GM21737 (cell line): ENCODE data around the gene RASA3.

Experiments used
- ATAC-seq: cut with Tn5 transposase; IDR thresholded peaks from one replicate; pipeline ENCODE4 v1.9.1; 2021; ENCODE audit warnings: mild to moderate bottlenecking, moderate library complexity; ENCODE audit not compliant: unreplicated experiment

Gene RASA3

GRCh38 chr13:113945857-113946408 is 186.5 kb downstream of the RASA3 start:
- no peak for ATAC-seq

GRCh38 chr13:113943821-113944565 is 188.4 kb downstream of the RASA3 start:
- ATAC-seq: no peak

- ATAC-seq: no peak
Measured at GRCh38 chr13:113942591-113943103, 189.8 kb downstream of the RASA3 start.

- no peak for ATAC-seq
Measured at GRCh38 chr13:113941571-113942191, 190.7 kb downstream of the RASA3 start.

GRCh38 chr13:113939944-113940297 is 192.5 kb downstream of the RASA3 start:
- no peak for ATAC-seq

GRCh38 chr13:113939129-113939943 is 193.1 kb downstream of the RASA3 start:
- ATAC-seq: no peak

GRCh38 chr13:113938716-113939115 is 193.7 kb downstream of the RASA3 start:
- no peak for ATAC-seq

- no peak for ATAC-seq
Measured at GRCh38 chr13:113938246-113938645, 194.2 kb downstream of the RASA3 start.

GRCh38 chr13:113937527-113938180 is 194.8 kb downstream of the RASA3 start:
- ATAC-seq: no peak

- ATAC-seq: no peak
Measured at GRCh38 chr13:113937073-113937472, 195.3 kb downstream of the RASA3 start.

GRCh38 chr13:113936166-113936965 is 196.1 kb downstream of the RASA3 start:
- no peak for ATAC-seq

- no peak for ATAC-seq
Measured at GRCh38 chr13:113935001-113935844, 197.2 kb downstream of the RASA3 start.

- ATAC-seq: no peak
Measured at GRCh38 chr13:113934576-113934975, 197.8 kb downstream of the RASA3 start.

GRCh38 chr13:113933901-113934300 is 198.5 kb downstream of the RASA3 start:
- no peak for ATAC-seq

- no peak for ATAC-seq
Measured at GRCh38 chr13:113931841-113932459, 200.5 kb downstream of the RASA3 start.

- no peak for ATAC-seq
Measured at GRCh38 chr13:113930671-113931637, 201.5 kb downstream of the RASA3 start.
